ENCODE results near the gene CATSPER4.

CATSPER4 gene

DNA sequence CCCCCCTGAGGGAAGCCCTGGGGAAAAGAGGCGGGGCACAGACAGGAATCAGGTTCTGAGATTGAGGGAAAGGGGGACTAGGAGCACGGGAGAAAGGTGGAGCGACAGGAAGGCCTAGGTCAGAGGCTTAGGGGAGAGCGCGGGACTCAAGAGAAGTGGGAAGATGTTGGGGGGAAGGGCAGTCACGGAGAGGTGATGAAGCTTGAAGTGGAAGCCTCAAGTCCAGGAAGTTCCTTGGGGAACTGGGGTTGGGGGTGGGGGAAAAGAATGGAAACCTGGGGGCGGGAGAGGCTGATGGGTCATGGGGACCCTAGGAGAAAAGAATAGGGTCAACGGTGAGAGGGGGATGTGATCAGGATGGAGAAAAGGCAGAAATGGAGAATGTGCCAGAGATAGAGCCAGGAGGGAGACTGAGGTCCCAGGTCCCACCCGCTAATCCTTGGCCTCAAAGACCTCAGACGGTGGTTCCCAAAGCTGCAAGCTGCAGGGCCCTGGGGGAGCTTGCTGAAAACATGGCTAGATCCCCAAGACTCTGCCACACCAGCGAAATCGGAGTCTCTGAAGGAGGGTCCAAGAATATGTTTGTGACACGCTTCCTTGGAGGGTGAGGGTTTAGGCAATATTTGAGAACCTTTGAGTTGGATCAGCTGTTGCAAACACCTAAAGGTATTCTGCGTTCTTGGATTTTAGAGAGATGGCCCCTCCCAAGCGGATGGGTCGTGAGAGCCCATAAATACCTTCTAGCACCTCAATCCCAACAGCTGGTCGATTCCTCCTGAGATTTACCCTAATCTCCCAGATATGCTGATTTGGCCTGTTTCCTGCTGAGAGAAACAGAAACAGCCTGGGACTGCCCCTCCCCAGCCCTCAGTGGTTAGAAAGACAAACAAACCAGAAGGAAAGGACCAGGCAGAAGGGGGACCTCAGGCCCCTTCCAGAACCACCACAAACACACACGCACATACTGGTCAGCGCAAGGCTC lies 25.2 kb upstream of the CATSPER4 start:
- DNase-seq (ENCODE audit: low read depth in 2 of 2): no peak

DNA sequence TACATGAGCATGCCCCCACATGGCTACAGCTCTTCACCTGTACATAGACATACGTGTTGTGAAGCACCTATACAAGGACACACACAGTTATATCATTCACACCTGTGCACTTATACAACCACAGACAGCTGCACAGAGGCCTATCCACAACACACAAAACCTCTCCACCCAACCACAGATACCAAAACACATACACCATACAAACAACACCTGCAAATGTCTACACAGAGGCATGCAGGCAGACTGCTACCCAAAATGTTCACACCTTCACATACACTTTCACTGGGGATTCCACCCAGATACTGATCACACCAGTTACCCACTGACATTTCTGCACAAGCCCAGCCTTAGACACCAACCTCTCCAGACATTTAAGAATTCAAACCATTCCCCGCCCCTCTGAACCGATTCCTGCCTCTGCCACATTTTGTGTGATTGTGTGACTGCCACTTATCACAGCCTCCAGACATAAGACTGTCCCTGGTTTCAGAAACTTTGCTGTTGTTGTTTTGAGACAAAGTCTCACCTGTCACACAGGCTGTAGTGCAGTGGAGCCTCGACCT lies 23.6 kb upstream of the CATSPER4 start:
- DNase-seq (ENCODE audit: low read depth in 2 of 2): no peak

DNA sequence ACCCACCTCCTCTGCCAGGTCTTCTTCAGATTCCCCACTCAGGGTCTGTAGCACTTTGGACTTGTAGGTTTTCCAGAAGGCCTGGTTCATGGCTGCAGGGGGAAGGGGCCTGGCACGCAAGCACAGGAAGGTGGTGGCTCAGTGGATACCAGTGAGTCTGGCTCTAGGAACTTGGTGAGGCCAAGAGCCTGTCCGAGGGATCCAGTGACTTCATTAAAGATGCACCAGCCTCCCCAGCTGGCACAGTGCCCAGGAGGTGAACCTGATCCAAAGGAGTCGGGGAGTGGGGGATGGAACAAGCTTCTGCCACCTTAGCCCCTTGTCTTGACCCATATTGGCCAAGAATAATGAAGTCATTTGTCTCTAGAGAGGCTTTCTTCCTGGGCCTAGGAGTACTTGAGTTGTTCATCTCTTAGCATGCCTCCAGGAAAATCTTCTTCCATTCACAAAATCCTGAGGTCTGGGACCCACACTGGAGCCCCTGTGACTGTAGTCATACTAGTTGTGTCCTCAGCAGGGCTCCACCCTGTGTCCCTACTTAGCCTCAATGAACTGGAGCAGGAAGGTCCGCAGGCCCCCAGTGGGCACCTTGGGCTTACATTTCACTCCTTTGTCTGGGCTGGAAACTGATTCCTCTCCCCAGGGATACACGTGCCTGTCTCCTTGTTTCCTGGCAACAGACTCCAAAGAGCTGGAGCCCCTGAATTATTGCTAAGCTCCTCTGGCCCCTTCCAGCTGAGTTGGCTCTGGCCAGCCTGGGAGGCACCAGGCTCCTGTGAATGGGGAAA lies 21.8 kb upstream of the CATSPER4 start, which contains the start of gene C1orf232:
Gene C1orf232 (minus strand): TSS at position 554 of the 788 bp plus-strand sequence. CDS start 464 bp downstream, at position 90.
- no peak for DNase-seq (ENCODE audit: low read depth in 2 of 2)

DNA sequence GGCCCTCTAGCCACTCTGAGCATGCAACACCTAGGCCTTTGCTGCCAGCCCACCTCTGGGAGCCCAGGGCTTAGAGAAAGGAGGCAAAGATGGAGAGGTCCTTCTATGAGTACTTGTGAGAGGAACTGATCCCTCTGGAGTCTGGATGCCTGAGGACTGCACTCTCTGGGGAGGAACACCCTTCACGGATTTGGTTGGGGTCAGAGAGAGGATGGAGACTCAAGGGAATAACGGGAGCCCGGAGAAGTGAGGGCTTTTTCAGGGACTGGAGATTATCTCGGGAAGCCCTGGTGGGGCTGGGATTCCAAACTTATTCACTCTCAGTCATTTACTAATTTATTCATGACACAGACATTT lies 21.2 kb upstream of the CATSPER4 start:
- no peak for DNase-seq (ENCODE audit: low read depth in 2 of 2)

GRCh38 chr1:26169669-26170471 lies 20.5 kb upstream of the CATSPER4 start, which contains the start of gene ZNF593:
ZNF593 (plus strand) TSS chr1:26169908; CDS start chr1:26169984, 76 bp downstream.
- peak; percentile 73 to 84 for DNase-seq (ENCODE audit: low read depth in 2 of 2)

GRCh38 chr1:26170472-26170821 lies 20.0 kb upstream of the CATSPER4 start:
- no peak for DNase-seq (ENCODE audit: low read depth in 2 of 2)

DNA sequence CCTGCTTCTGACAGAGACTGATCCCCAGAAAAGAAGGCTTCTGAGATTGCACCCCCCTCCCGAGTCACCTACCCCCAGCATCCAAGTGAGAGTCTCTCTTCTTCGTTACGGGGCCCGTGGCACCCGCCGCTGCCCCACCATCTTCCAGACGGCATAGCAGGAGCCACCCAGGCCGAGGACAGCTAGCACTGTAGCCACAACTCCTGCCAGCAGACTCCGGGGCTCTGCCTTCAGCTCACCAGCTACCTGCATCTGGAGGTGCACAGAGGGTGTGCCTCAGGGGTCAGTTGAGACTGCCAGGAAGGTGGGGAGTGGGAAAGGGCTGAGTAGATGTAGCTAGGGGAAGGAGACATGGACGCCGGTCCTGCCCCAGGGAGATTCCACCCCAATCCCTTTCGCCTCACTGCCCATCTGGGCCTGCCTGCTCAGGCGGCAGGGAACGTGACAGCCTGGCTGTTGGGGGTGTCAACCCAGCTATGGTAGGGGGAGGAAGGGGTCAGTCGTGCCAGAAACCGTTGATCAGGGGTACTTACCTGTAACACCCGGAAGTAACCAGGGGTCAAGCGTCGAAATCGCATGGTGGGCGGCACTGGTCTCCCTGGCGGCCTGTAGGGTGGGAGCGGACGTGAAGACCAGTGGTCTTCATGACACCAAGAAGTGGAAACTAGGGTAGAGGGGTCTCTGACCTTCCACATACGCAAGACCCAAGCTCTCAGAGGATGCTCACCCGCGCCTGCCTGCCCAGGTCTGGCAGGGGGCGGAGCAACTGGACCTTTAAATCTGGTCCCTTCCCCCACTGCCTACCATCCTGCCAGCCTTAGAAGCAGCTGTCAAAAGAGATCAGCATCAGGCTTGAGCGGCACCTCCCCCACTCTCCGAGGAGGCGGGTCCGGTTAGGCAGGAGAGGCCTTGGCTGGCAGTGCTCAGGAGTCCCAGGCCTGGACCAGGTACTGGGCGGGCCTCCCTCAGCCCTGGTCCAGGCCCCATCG lies 19.0 kb upstream of the CATSPER4 start, which contains the start of gene ZNF593OS:
Gene ZNF593OS (minus strand): TSS at position 749 of the 989 bp plus-strand sequence. CDS start 171 bp downstream, at position 578.
- DNase-seq (ENCODE audit: low read depth in 2 of 2): no peak

- DNase-seq (ENCODE audit: low read depth in 2 of 2): no peak
Observed at GRCh38 chr1:26175346-26175745, 15.1 kb upstream of the CATSPER4 start.

DNA sequence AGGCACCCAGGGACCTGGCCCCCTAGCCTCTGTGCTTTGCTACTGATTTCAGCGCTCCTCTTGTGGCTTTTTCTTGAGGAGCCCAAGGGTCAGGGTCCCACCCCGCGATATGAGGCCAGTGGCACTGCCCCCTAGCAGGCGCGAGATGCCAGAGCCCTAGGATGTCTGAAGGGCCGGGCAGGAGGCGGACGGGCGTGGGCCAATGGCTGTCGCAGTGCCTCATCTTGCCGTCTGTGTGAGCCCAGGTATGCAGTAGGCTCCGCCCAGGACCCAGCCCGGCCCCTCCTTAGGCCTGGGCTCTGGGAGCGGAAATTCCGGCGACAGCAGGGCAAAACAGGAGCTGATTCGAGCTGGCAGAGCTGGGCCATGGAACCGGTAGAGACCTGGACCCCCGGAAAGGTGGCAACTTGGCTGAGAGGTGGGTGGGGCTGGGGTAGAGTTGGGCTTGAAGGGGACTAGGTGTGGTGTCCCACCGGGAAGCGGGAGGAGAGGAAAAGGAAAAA lies 13.2 kb upstream of the CATSPER4 start, which contains the start of gene CNKSR1:
Gene CNKSR1 (plus strand): TSS at position 310 of the 503 bp plus-strand sequence. CDS start 57 bp downstream, at position 367.
- DNase-seq (ENCODE audit: low read depth in 2 of 2): no peak

DNA sequence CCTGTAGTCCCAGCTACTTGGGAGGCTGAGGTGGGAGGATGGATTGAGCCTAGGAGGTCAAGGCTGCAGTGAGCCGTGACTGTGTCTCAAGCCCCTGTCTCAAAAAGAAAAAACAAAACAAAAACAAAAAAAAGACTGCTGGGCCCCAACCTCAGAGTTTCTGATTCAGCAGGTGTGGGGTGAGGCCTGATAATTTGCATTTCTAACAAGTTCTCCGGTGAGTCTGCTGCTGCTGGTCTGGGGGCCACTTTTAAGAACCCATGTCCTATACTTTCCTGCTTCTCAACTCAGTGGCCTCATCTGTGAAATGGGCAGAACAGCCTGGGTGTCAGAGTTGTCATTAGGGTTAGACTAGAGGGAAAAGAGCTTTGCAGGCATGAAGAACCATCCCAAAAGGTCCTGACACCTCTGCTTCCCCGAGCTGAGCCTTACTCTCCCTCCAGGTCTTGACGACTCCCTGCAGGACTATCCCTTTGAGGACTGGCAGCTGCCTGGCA lies 10.3 kb upstream of the CATSPER4 start:
- DNase-seq (ENCODE audit: low read depth in 2 of 2): no peak

GRCh38 chr1:26181586-26182382 lies 8.6 kb upstream of the CATSPER4 start:
- no peak for DNase-seq (ENCODE audit: low read depth in 2 of 2)

DNA sequence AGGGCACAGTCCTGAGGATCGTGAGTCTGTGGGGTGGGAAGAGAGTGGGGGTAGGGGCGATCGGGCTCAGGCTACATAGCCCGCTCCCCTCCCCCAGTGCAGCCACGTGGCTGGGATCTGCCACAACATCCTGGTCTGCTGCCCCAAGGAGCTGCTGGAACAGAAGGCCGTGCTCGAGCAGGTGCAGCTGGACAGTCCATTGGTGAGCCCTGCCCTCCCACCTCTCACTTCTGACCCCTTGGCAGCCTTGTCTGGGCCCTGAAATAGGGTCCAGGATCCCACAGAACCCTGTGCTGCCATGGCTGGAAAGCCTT lies 8.1 kb upstream of the CATSPER4 start:
- no peak for DNase-seq (ENCODE audit: low read depth in 2 of 2)

DNA sequence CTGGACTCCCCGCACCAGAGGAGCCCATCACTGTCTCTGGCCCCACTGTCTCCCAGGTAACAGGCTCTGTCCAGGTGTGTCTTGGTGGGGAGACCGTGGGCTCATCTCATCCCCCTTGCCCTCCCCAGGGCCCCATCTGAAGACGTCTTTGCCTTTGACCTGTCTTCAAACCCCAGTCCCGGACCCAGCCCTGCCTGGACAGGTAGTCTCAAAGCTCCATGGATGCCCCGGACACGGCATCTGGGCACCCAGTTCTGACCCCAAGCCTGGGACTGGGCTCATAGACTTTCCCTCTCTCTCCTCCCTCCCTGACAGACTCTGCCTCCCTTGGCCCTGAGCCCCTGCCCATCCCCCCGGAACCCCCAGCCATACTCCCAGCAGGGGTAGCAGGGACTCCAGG lies 6.3 kb upstream of the CATSPER4 start:
- DNase-seq (ENCODE audit: low read depth in 2 of 2): no peak

DNA sequence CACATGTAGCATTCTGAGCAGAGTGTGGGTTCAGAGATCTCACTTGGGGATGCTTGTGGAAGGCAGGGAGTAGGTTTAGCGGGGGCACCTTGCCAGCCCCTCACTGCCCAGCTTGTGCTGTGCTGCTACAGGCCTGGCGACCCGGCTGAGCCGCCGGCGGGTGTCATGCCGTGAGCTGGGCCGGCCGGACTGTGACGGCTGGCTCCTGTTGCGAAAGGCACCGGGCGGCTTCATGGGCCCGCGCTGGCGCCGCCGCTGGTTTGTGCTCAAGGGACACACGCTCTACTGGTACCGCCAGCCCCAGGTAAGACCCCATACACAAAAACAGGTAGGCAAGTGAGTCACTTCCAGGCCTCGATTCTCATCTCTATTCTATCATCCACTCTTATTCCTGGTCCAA lies 5.5 kb upstream of the CATSPER4 start:
- DNase-seq (ENCODE audit: low read depth in 2 of 2): no peak

GRCh38 chr1:26187882-26188281 lies 2.5 kb upstream of the CATSPER4 start:
- no peak for DNase-seq (ENCODE audit: low read depth in 2 of 2)

DNA sequence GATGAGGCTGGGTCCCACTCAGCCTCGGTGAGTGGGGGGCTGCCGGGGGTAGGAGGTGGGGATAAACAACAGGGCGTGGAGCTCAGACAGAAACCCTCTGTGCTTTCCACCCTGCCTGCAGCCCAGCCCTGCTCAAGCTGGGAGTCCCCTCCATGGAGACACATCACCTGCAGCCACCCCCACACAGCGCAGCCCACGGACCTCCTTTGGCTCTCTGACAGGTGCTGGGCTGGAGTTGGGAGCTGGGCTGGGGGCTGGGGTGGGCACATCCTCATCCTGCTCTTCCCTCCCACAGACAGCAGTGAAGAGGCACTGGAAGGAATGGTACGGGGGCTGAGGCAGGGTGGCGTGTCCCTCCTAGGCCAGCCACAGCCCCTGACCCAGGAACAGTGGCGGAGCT lies 1.9 kb upstream of the CATSPER4 start:
- DNase-seq (ENCODE audit: low read depth in 2 of 2): no peak

GRCh38 chr1:26189331-26189730 lies 1.1 kb upstream of the CATSPER4 start:
- DNase-seq (ENCODE audit: low read depth in 2 of 2): no peak

- DNase-seq (ENCODE audit: low read depth in 2 of 2): no peak
Observed at GRCh38 chr1:26189751-26190275, 589 bp upstream of the CATSPER4 start.

- DNase-seq (ENCODE audit: low read depth in 2 of 2): no peak
Observed at GRCh38 chr1:26191739-26192138, 1.3 kb downstream of the CATSPER4 start.

Measured in stimulated activated CD8-positive, alpha-beta memory T cell treated with anti-CD3 and anti-CD28 coated beads, Interleukin-7, amount 100 ng/mL, for 4 hours (primary cell).